Activated T-cell treated with anti-CD3 and anti-CD28 coated beads for 1 hour (primary cell): ENCODE results near the gene MZT2A.
A peak's percentile ranks its signal among the peaks of the same experiment; 100 is the strongest.
"Not testable (repeated sequence)": the region's sequence is repeated elsewhere in the genome, so short reads cannot be mapped to it uniquely, and the experiment has no call there.

Experiments
- DNase-seq: peaks from one replicate; pipeline ENCODE4 v3.0.0-alpha.2; 2020; ENCODE audit warnings: low read depth

MZT2A gene, protein sequence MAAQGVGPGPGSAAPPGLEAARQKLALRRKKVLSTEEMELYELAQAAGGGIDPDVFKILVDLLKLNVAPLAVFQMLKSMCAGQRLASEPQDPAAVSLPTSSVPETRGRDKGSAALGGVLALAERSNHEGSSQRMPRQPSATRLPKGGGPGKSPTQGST

DNA sequence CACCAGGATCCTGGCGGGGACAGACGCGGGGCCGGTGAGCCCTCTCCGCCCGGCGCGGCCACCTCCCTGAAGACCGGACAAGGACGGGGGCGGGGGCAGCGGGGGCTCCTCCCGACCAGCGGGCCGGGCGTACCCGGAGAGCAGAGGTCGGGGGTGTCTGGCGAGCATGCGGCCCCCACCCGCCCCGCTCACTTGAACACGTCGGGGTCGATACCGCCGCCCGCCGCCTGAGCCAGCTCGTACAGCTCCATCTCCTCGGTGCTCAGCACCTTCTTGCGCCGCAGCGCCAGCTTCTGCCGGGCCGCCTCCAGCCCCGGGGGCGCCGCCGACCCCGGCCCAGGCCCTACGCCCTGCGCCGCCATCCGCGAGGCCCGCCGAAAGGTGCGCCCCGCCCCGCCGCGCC is at the start of gene MZT2A:
MZT2A (minus strand) TSS at position 383 of the 403 bp plus-strand sequence; CDS start at position 362, 21 bp downstream.
- not testable (repeated sequence) for DNase-seq

DNA sequence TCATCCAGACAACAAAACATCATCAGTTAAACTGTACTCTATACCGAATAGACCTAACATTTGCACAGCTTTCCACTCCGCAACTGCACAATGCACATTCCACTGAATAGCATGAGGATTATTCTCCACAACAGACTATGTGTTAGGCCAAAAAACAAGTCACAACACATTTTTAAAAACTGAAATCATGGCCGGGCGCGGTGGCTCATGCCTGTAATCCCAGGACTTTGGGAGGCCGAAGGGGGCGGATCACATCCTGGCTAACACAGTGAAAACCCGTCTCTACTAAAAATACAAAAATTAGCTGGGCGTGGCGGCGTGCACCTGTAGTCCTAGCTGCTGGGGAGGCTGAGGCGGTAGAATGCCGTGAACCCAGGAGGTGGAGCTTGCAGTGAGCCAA is 46.7 kb upstream of the MZT2A start:
- DNase-seq = not testable (repeated sequence)

DNA sequence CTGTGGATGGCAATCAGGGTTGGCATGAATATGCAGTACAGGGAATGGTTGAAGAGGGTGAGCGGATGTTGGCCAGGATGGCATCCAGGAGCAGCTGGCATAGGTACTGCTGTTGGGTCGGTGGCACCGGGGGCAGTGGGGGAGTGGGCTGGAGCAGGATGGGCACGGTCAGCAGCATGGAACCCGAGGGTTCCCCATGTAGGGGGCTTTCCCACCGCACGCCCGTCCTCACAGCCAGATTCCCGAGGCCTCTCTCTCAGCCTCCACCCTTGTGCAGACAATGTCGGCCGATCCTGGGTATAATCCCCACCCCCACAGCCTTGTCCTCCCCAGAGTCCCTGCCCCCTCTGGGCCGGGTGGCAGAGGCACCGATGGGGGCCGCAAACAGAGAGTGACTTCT is 44.6 kb upstream of the MZT2A start:
- DNase-seq = not testable (repeated sequence)

DNA sequence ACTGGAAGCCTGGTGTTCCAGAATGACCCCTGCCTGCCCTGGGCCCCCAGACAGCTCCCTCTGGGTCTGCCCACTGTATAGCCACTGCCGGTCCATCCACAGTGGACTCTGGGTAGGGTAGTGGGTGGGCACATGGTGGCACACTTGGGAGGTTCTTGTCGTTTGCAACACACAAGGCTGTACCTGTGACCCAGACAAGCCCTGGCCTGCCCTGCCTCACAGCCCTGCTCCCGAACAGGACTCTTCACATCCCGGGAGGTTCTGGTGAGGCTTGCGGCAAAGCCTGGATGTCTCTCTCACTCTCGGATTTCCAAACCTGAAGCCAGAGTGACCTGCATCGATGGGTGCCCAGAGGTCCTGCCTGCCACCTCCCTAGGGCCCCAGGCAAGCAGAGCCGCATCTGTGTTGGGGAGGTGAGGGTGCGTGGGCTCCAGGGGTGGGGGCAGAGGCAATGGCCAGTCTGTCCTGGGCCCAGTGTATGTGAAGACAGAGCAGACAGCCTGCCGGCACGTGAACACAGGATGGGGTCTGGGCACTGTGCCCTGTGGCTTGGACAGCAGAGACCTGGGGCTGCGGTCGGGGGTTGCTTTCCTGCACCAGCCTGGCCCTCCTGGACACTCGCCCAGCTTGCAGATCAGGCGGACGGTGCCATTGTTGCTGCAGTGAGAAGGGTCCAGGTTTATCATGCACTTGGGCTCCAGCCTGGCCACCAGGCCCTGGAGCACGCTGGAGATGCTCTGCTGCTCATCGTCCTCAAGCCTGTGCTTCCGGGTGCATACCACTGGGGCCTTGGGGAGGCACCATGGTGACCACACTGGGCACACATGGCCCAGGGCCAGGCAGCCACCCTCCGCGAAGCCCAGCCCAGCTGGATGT is 44.0 kb upstream of the MZT2A start:
- DNase-seq = not testable (repeated sequence)

DNA sequence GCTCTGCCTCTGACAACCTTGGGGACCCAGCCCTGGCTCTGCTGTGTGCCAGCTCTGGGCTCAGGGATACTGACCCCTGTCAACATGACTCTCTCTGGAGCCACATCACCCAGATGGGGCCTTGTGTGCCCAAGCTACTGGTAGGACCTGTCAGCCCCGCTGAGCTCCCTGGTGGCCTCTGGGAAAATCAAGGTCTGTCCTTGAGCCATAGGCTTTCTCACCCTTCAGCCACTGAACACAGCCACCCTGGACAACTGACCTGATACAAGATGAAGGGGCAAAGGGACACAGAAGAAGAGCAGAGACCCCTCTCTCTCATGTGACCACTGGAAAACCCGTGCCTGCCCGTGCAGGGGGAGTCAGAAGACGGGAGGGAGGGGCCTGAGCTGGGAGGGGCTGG is 43.3 kb upstream of the MZT2A start:
- no peak for DNase-seq

DNA sequence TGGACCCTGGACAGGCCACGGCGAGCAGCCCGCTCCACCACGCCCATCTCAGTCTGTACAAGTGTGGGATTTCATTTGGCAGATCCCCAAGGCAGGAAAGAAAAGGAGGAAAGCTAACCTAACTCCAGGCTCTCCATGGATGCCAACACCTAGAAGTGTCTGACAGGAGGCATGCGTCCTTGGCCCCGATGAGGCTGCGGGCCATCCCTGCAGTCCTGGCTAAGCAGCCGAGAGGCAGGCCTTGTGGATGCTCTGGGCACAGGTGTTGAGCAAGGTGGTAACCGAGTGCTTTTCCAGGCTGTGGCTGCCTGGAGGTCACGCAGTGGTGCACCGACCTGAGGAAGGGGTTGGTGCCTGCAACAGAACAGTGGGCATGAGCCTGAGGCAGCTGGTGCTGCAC is 42.8 kb upstream of the MZT2A start:
- not testable (repeated sequence) for DNase-seq

DNA sequence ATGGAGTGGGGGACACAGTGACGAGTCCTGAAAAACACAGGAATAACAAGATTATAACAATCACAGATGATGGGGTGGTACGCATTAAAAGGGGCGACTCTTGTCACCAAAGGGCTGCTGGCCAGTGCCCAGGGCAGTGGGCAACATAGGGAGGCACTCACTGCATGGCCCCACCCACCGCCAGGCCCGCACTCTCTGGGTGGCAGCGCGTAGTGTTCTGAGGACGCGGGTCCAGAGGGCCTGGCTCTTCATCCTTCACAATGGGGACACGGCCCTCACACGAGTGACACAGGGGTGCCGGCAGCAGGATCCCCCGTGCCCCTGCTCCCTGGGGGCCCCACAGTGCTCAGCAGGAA is 42.1 kb upstream of the MZT2A start:
- DNase-seq = not testable (repeated sequence)

DNA sequence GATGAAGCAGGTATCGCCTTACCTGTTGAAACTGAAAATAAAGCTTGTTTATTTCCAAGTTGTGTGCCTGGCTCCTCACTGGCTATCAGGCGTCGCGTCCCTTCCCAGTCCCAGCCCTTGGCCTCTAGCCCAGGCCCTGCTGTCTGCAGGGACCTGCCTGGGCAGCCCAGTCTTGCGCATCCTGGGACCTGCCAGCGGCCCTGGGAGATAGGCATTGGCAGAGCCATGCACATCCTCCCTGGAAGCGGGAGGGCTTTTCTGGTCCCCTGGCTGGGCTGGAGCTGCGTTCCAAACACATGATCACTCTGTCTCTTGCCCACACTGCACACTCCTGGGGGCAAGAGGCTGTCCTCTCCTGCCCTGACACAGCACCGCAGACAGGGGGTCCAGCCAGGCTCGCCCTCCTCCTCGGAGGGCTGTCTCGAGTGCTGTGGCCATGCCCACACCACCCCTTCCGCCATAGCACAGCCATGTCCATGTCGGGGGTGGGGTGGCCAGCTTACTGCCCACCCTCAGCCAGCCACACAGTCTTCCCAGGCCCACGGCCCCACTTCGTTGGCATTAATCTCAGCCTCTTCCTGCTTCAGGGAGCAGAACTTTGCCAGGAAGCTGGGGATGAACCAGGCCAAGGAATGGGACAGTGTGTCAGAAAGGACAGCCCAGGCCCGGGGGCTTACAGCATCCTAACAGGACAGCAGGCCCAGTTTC is 41.6 kb upstream of the MZT2A start:
- not testable (repeated sequence) for DNase-seq

DNA sequence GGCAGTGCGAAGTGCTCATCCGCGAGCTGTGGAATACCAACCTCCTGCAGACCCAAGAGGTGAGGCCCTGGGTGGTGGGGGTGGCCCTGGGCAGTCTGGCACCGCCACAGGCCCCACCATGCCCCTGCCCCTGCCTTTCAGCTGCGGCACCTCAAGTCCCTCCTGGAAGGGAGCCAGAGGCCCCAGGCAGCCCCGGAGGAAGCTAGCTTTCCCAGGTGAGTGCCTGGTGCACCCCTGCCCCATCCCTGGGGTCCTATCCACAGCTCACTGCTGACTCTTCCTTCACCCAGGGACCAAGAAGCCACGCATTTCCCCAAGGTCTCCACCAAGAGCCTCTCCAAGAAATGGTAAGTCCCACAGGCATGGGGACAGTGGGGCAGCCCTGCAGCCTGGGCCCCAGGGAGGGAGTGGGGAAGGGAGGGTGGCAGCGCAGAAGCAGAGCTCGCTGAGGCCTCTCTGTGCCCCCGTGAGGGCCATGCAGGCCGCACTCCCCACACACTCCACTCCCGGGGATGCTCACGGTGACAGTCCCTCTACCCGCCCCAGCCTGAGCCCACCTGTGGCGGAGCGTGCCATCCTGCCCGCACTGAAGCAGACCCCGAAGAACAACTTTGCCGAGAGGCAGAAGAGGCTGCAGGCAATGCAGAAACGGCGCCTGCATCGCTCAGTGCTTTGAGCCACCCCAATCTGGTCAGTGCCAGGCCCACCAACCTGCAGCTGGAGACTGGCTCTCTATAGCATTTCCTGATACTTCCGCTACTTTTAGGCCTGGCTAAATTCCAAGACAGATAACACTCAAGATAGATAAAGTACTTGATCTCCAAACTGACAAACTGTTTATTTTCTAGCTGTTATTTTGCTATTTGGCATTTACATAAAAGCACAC is 40.8 kb upstream of the MZT2A start:
- DNase-seq = not testable (repeated sequence)

DNA sequence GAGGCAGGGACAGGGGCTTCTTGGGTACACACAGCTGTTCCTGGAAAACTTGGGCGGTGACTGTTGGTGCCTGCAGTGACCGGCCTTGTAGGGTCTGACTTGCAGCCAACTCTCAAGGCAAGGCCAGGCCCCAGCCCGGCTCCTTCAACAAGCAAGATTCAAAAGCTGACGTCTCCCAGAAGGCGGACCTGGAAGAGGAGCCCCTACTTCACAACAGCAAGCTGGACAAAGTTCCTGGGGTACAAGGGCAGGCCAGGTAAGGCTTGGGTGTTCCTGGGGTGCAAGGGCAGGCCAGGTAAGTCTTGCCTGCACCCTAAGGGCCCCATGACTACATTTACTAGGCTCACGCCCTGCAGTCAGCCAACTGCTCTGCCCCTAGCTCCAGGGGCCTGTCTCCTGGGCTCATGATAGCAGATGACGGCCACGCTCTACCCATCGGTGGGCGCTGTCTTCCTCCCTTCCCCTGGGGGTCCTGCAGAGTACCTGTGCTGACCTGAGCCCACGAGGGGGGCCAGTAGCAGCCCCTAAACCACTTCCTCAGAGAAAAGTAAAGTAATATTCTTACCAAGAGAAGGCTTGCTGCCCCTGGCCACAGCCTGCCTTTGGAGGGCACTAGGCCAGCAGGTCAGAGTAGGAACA is 39.5 kb upstream of the MZT2A start:
- DNase-seq = not testable (repeated sequence)

DNA sequence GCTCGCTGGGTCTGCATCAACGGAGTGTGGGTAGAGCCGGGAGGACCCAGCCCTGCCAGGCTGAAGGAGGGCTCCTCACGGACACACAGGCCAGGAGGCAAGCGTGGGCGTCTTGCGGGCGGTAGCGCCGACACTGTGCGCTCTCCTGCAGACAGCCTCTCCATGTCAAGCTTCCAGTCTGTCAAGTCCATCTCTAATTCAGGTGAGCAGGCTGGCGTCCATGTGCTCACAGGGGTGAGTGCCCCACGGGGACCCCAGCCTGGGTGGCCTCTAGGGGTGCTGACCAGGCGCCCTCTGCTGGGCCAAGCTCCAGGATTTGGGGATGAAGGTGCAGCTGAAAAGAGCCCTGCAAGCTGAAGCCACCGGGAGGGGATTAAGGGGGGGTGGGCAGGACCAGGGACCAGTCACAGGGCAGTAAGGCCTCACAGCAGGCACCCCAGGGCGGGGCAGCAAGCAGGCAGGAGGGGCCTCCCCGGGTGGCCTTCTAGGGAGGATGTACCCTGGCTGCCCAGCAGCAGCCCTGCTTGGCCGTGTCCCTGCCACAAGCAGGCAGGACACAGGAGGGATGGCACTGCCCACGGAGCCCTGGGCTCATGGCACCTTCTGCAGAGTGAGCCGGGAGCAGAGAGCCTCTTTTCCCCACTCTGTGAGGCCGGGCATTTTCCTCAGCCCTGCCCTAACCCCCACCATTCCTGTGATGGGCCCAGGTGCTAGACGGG is 38.6 kb upstream of the MZT2A start:
- not testable (repeated sequence) for DNase-seq

DNA sequence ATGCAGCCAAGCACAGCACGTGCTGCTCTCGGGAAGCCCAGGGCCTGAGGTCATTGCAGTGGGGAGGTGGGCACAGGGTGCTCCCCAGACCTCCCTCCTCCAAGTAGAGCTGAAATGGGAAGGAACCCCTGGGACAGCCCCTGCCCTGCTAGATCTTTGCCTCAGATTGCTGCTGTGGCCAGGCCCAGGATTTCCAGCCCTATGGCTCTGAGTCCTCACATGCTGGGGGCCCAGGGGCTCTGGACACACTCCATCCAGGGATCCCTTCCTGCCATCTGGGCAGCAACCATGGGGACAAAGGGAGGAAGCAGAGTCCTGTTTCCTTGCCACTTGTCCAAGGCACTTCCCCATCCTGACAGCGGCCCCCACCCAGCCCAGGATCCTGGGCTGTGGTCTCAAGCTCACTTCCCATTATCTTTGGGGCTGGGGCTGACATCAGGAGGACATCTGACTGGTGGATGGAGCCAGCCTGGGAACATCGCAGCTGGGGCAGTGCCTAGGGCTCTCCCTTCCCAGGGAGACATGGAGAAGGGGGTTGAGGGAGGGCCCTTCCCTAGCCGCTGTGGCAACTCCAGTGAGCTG is 37.8 kb upstream of the MZT2A start:
- not testable (repeated sequence) for DNase-seq

DNA sequence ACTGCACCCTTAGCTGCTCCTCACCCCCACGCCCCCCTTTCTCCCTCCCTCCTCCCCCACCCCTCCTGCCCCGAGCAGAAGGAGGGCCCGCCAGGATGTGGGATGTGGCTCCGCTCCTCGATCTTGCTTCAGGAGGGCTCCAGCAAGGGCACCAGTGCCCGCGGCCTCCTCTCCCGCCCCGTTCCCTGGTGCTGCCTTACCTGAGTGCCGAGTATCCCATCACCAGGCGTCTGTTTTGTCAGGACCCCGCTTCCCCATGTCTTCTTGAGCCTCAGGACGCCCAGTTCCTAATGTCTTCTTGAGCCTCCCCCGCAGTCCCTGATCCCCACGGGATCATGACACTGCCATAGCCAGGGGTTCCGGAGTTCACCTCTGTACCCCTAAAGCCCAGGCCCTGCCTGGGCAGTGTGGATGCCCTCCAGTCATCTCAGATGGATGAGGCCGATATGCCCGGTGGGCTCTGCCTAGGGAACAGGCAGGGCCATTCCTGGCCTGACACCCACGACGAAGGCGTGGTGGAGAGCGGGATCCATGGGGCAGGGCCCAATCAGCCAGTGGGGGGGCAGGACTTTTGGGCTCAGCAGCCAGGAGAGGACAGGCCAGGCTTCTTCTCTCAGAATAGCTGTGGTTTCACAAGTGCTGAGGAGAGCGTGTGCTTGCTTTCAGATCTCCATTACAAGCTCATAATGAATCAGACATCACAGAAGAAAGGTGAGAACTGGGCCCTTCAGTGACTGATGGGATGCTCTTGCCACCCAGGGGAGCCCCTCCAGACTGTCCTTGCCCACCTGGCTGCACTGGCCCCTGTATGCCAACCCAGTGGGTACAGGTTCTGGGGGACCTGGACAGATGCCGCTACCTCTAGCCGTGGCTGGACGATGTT is 37.0 kb upstream of the MZT2A start:
- DNase-seq = not testable (repeated sequence)

DNA sequence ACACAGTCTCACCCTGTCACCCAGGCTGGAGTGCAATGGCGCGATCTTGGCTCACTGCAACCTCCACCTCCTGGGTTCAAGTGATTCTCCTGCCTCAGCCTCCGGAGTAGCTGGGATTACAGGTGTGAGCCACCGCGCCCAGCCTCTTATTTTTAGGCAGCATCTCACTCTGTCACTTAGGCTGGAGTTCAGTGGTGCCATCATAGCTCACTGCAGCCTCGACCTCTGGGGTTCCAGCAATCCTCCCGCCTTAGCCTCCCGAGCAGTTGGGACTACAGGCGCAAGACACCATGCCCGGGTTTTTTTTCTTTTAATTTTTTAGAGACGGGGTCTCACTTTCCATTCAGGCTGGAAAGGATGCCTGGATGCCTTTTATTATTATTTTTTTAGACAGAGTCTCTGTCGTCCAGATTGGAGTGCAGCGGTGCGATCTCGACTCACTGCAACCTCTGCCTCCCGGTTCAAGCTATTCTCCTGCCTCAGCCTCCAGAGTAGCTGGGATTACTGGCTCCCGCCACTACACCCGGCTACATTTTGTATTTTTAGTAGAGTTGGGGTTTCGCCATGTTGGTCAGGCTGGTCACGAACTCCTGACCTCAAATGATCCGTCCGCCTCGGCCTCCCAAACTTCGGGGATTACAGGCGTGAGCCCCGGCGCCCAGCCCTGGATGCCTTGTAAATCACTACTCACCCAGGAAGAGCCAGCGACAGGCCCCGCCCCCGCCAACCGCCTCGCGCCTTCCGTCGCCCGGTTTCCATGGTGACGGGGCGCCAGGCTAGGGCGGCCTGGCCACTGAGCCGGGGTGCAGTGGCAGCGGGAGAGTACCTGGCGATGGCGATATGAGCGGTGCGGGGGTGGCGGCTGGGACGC is 35.2 kb upstream of the MZT2A start, which contains the start of gene CCDC74A:
CCDC74A (plus strand) TSS at position 758 of the 871 bp plus-strand sequence; CDS start at position 841, 83 bp downstream.
- DNase-seq = peak; percentile 72

DNA sequence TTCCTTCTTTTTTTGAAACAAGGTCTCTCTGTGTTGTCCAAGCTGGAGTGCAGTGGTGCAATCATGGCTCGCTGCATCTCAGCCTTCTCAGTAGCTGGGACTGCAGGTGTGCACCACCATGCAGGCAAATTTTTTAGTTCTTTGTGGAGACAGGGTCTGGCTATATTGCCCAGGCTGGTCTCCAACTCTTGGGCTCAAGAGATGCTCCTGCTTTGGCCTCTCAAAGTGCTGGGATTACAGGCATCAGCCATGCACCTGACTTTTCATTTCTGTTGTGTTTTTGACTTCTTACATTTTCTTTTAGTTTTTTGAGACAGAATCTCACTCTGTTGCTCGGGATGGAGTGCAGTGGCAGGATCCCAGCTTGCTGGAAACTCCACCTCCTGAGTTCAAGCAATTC is 33.1 kb upstream of the MZT2A start:
- DNase-seq = not testable (repeated sequence)

DNA sequence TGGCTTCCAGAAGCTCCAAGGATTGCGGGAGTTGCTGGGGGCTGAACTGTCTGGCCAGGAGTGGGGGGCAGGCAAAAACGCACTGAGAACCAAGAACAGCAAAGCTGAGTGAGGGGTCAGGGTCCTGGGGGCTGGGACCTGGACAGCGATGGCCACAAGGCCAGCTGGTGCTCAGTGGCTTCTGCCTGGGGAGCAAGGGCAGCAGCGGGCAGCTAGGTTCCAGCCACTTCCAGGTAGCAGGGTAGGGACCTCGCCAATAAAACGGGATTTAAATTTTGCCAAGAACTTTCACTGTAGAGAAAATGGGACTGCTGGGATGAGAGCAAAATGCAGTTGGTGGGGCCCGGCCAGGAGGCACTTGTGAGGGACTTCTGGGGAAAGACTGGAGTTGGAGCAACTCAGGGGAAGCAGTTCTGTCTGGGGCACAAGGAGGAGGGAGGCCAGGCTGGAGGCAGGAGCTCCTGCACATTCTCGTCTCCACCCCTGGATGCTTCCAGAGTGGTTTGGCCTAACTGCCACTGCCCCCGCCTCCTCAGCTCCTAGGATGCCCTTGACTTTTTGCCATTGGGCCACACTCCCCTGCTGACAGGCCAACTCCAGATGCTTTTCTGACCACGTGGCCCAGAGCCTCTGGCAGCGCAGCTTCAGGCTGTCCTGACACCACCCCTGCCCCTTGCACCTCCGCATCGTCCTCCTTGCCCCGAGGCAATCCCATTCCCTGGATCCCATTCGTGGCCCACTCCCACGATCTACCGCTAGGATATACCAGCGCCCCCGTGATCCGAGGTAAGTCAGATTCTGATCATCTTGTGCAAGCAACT is 30.0 kb upstream of the MZT2A start:
- DNase-seq = no peak

DNA sequence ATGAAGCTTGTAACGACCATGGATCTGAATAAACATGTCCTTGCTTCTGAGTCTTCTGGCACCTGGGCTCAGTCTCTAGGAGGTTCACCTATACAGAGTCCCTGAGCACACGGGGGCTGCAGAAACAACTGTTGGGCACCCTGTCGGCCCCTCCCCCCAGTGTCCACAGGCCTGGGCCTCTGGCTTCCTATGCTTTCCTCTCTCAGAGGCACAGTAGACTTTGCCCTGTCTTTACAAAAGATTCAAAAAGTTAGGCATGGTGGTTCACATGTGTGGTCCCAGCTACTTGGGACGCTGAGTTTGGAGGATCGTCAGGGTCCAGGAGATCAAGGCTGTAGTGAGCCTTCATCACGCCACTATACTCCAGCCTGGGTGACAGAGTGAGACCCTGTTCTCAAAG is 29.3 kb upstream of the MZT2A start:
- not testable (repeated sequence) for DNase-seq
